DOHH2 (cell line): ENCODE measurements around the gene PTS.

Experiments used
- H3F3A ChIP-seq: fragments of 200-600 bp; sonication (generic), shearing (Covaris generic); 2 replicates; pipeline ENCODE4 v1.6.0; 2016; ENCODE audit warnings: antibody characterized with exemption, mild to moderate bottlenecking; ENCODE audit not compliant: control insufficient read depth, insufficient read depth
- H3K27ac ChIP-seq: fragments of 200-600 bp; sonication (generic); 2 replicates; pipeline ENCODE4 v1.5.1; 2014; ENCODE audit warnings: low read depth, mild to moderate bottlenecking, low read length, moderate library complexity
- H3K27me3 ChIP-seq: fragments of 200-600 bp; sonication (generic); 2 replicates; pipeline ENCODE4 v1.6.1; 2014; ENCODE audit warnings: mild to moderate bottlenecking, low read length, mixed read lengths; ENCODE audit not compliant: control insufficient read depth
- H3K36me3 ChIP-seq: fragments of 200-600 bp; sonication (generic); 2 replicates; pipeline ENCODE4 v1.6.1; 2014; ENCODE audit warnings: mild to moderate bottlenecking, low read length, moderate library complexity, mixed read lengths; ENCODE audit not compliant: control insufficient read depth
- H3K4me1 ChIP-seq: fragments of 200-600 bp; sonication (generic); 2 replicates; pipeline ENCODE4 v1.6.1; 2014; ENCODE audit warnings: mild to moderate bottlenecking, low read length, mixed read lengths; ENCODE audit not compliant: control insufficient read depth
- H3K4me2 ChIP-seq: fragments of 200-600 bp; sonication (generic); 2 replicates; pipeline ENCODE4 v1.6.0; 2014; ENCODE audit warnings: mild to moderate bottlenecking, low read length, moderate library complexity
- H3K4me3 ChIP-seq: fragments of 200-600 bp; sonication (generic); 2 replicates; pipeline ENCODE4 v1.5.1; 2014; ENCODE audit warnings: mild to moderate bottlenecking, low read length, mixed read lengths
- H3K79me2 ChIP-seq: fragments of 200-600 bp; sonication (generic); 2 replicates; pipeline ENCODE4 v1.6.1; 2014; ENCODE audit warnings: mild to moderate bottlenecking, low read length, mixed read lengths; ENCODE audit not compliant: control insufficient read depth
- H3K9me2 ChIP-seq: fragments of 200-600 bp; sonication (generic); replicated peaks from 2 replicates; pipeline ENCODE4 v1.6.1; 2014; ENCODE audit warnings: mild to moderate bottlenecking, low read length, mixed read lengths; ENCODE audit not compliant: control insufficient read depth
- H3K9me3 ChIP-seq: fragments of 200-600 bp; sonication (generic); 2 replicates; pipeline ENCODE4 v1.6.1; 2014; ENCODE audit warnings: antibody characterized with exemption, low read length, mixed read lengths; ENCODE audit not compliant: control insufficient read depth, insufficient read depth
- H4K20me1 ChIP-seq: fragments of 200-600 bp; sonication (generic); 2 replicates; pipeline ENCODE4 v1.6.0; 2014; ENCODE audit warnings: low read depth, mild to moderate bottlenecking, antibody characterized with exemption, low read length, moderate library complexity; ENCODE audit not compliant: control insufficient read depth, insufficient read depth
- CTCF ChIP-seq: fragments of 200-600 bp; sonication (generic); IDR thresholded peaks from one replicate; pipeline ENCODE4 v1.5.1; 2014; ENCODE audit warnings: antibody characterized with exemption, mild to moderate bottlenecking, low read depth, low read length; ENCODE audit not compliant: poor library complexity, severe bottlenecking
- EZH2phosphoT487 ChIP-seq: fragments of 200-600 bp; sonication (generic); IDR thresholded peaks from 2 replicates; pipeline ENCODE4 v1.6.1; 2017; ENCODE audit warnings: borderline replicate concordance, mild to moderate bottlenecking, antibody characterized with exemption, low read length, moderate library complexity, mixed read lengths

PTS gene

DNA sequence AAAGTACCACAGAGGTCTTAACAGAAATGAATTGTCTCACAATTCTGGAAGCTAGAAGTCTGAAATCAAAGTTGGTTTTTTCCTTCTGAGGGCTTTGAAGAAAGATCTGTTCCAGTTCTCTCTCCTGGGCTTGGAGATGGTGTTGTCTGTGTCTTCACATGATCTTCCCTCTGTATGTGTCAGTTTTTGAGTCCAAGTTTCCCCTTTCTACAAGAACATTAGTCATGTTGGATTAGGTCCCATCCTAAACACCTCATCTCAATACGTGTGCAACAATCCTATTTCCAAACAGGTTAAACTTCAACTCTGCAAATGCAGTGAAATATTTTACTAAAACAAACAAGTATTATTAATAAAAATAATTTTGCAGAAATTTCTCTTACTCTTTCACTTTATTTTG lies 3.1 kb upstream of the PTS start:
- Histone ChIP-seq H3K4me1 (peaks cover 17% of the 10 kb centered on the region), H3K27me3 (no peaks in the 10 kb centered on the region), H3K4me3 (no peak overlapping the region), H4K20me1 (no peaks in the 10 kb centered on the region), H3K79me2 (peaks cover 17% of the 10 kb centered on the region), H3K9me3 (no peaks in the 10 kb centered on the region), H3K27ac (no peak overlapping the region), H3K9me2 (no peaks in the 10 kb centered on the region), H3K4me2 (no peak overlapping the region), H3F3A (no peaks in the 10 kb centered on the region), H3K36me3 (peaks cover 1% of the 10 kb centered on the region)
- TF ChIP-seq CTCF, result no peak
- TF ChIP-seq EZH2phosphoT487, result no peak

DNA sequence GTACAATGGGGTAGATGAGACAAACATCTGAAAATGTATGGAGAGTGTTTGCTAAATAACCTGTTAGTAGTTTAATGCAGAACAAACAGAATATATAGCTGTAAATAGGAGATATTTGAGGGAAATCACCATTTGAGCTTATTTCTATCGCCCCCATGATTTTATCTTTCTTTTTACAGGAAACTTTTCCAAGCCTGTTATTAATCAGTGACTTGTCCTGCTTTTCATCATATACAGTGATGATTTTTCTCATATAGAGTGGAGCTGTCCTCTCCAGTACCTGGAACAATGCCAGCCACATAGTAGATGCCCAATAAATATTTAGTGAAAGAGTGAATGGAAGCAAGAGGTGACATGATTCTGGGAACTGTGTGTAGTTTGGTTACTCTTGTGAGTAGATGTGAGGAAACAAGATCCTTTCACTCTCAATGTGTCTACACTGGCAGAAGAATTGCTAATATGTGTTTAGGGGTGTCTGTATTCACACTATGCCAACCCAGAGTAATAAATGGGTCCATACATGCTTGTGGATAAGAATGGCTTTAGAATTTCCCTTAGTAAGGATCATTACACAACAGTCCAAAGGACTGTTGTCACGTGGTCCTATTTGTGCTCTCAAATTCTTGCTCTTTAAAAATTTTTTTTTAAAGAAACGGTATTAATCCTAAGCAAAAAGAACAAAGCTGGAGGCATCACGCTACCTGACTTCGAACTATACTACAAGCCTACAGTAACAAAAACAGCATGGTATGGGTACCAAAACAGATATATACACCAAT lies 2.3 kb upstream of the PTS start:
- Histone ChIP-seq H3K4me2 (no peak overlapping the region), H3K4me1 (peaks cover 17% of the 10 kb centered on the region), H3K79me2 (peaks cover 21% of the 10 kb centered on the region), H3K4me3 (no peak overlapping the region), H3K27ac (no peak overlapping the region), H3F3A (no peaks in the 10 kb centered on the region), H3K9me2 (no peaks in the 10 kb centered on the region), H3K36me3 (peaks cover 9% of the 10 kb centered on the region), H4K20me1 (no peaks in the 10 kb centered on the region), H3K27me3 (no peaks in the 10 kb centered on the region), H3K9me3 (no peaks in the 10 kb centered on the region)
- TF ChIP-seq EZH2phosphoT487 (no peak), CTCF (no peak)

DNA sequence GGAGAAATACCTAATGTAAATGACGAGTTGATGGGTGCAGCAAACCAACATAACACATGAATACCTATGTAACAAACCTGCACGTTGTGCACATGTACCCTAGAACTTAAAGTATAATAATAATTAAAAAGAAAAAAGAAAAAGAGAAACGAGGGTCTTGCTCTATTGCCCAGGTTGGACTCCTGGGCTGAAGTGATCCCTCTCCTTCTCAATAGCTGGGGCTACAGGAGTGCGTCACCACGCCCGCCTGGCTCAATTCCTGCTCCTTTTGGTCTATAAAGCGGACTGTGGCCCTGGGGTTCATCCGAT lies 521 bp upstream of the PTS start:
- Histone ChIP-seq H4K20me1 (no peaks in the 10 kb centered on the region), H3K4me3 (peak overlapping the region; percentile 99), H3F3A (no peaks in the 10 kb centered on the region), H3K9me2 (no peaks in the 10 kb centered on the region), H3K27ac (peak overlapping the region; percentile 63), H3K79me2 (peaks cover 21% of the 10 kb centered on the region), H3K9me3 (no peaks in the 10 kb centered on the region), H3K36me3 (peaks cover 27% of the 10 kb centered on the region), H3K27me3 (no peaks in the 10 kb centered on the region), H3K4me2 (peak overlapping the region; percentile 90), H3K4me1 (peaks cover 14% of the 10 kb centered on the region)
- TF ChIP-seq CTCF, result no peak
- TF ChIP-seq EZH2phosphoT487, result no peak
